Fibroblast of lung (primary cell): ENCODE results near the gene HGF. TPM values are rescaled to one million over a fixed set of nuclear protein-coding genes. Genes with fewer than 3 reads are reported as not detected.

ENCODE experiments used
- DNase-seq, 2 donors: peaks; one replicate each; pipeline versions ENCODE4 v3.0.0 to v3.0.0-alpha.2; 2010; ENCODE audit warnings: low read depth in 2 of 2
- H2AFZ ChIP-seq: 2 replicates; pipeline ENCODE4 v1.5.1; 2012; ENCODE audit warnings: low read length, control low read depth, inconsistent platforms
- H3K27ac ChIP-seq: 2 replicates; pipeline ENCODE4 v1.5.1; 2011; ENCODE audit warnings: low read length, control low read depth; ENCODE audit not compliant: insufficient read depth
- H3K27me3 ChIP-seq: 2 replicates; pipeline ENCODE4 v1.5.1; 2011; ENCODE audit warnings: mild to moderate bottlenecking, low read length; ENCODE audit not compliant: control insufficient read depth, insufficient read depth
- H3K36me3 ChIP-seq: 2 replicates; pipeline ENCODE4 v1.5.1; 2011; ENCODE audit warnings: low read length; ENCODE audit not compliant: control insufficient read depth, insufficient read depth
- H3K4me1 ChIP-seq: 2 replicates; pipeline ENCODE4 v1.5.1; 2011; ENCODE audit warnings: low read length; ENCODE audit not compliant: control insufficient read depth, insufficient read depth; ENCODE audit errors: extremely low read depth
- H3K4me2 ChIP-seq: 2 replicates; pipeline ENCODE4 v1.5.1; 2011; ENCODE audit warnings: low read length, control low read depth; ENCODE audit not compliant: insufficient read depth; ENCODE audit errors: extremely low read depth
- H3K4me3 ChIP-seq, 4 experiments: fragments of 200-600 bp in 1 of 4; sonication (generic) in 1 of 4; replicated peaks in 1 of 4; 2 replicates each; pipeline ENCODE4 v1.5.1; 2011 to 2016; ENCODE audit warnings: low read length in 4 of 4, low read depth in 3 of 4, mild to moderate bottlenecking in 3 of 4, control low read depth in 2 of 4, inconsistent platforms in 1 of 4, mixed read lengths in 1 of 4; ENCODE audit not compliant: insufficient read depth in 1 of 4; ENCODE audit errors: control extremely low read depth in 1 of 4
- H3K79me2 ChIP-seq: 2 replicates; pipeline ENCODE4 v1.5.1; 2012; ENCODE audit warnings: mild to moderate bottlenecking, low read length, inconsistent platforms; ENCODE audit not compliant: control insufficient read depth, insufficient read depth
- H3K9ac ChIP-seq: 2 replicates; pipeline ENCODE4 v1.5.1; 2011; ENCODE audit warnings: mild to moderate bottlenecking, low read length, control low read depth; ENCODE audit not compliant: insufficient read depth
- H3K9me3 ChIP-seq: 2 replicates; pipeline ENCODE4 v1.5.1; 2012; ENCODE audit warnings: low read depth, low read length; ENCODE audit not compliant: control insufficient read depth, insufficient read depth
- H4K20me1 ChIP-seq: 2 replicates; pipeline ENCODE4 v1.5.1; 2011; ENCODE audit warnings: low read length; ENCODE audit not compliant: control insufficient read depth, insufficient read depth; ENCODE audit errors: extremely low read depth
- CTCF ChIP-seq, 2 donors: IDR thresholded peaks in 1 of 2; conservative IDR thresholded peaks in 1 of 2; 1 replicate in 1 of 2; 2 replicates in 1 of 2; pipeline ENCODE4 v1.5.1; 2011 to 2012; ENCODE audit warnings: low read length in 2 of 2, control low read depth in 1 of 2, inconsistent platforms in 1 of 2, low read depth in 1 of 2, mild to moderate bottlenecking in 1 of 2
- EZH2 ChIP-seq: IDR thresholded peaks from 2 replicates; pipeline ENCODE4 v1.5.1; 2012; ENCODE audit warnings: low read length, control low read depth, mild to moderate bottlenecking; ENCODE audit errors: missing control alignments
- polyA plus RNA-seq, 2 donors: library from polyadenylated mRNA; depleted of rRNA in 1 of 2; stranded (reverse) in 1 of 2; unstranded in 1 of 2; fragments of >200 nt; gene quantifications; 2 replicates each; pipeline ENCODE4 v1.2.1, GENCODE V29; 2011 to 2012; ENCODE audit warnings: missing spikeins in 1 of 2
- total RNA-seq: library from RNA; depleted of rRNA; stranded (reverse); fragments of >200 nt; gene quantifications from 2 replicates; pipeline ENCODE4 v1.2.1, GENCODE V29; 2014

The HGF gene
- total and polyA plus RNA-seq, 2 donors (not counting 1 experiment from before 2014, with no cell fraction given): 212 to 243 TPM

GRCh38 chr7:81674431-81674830 lies 95.4 kb downstream of the HGF start:
- Histone ChIP-seq H3K9ac (no peak overlapping the region), H3K4me3 (no peak overlapping the region), H3K36me3 (no peaks in the 10 kb centered on the region), H2AFZ (no peak overlapping the region), H4K20me1 (no peaks in the 10 kb centered on the region), H3K27ac (no peak overlapping the region), H3K4me1 (peaks cover 5% of the 10 kb centered on the region), H3K4me2 (no peak overlapping the region), H3K9me3 (no peaks in the 10 kb centered on the region), H3K27me3 (no peaks in the 10 kb centered on the region), H3K79me2 (no peaks in the 10 kb centered on the region)
- no peak for TF ChIP-seq EZH2
- no peak for TF ChIP-seq CTCF (conservative IDR thresholded peaks at IDR 0.05 in 1 of 2, IDR thresholded peaks at IDR 0.05 in 1 of 2; ENCODE audit: low read depth in 1 of 2, low read length in 2 of 2)
- DNase-seq: no peak

- DNase-seq: no peak
- no peaks in the 10 kb centered on the region for H3K79me2 ChIP-seq
- H3K27me3 ChIP-seq: no peaks in the 10 kb centered on the region
- H3K4me2 ChIP-seq: no peak overlapping the region
- no peaks in the 10 kb centered on the region for H4K20me1 ChIP-seq
- TF ChIP-seq CTCF (conservative IDR thresholded peaks at IDR 0.05 in 1 of 2, IDR thresholded peaks at IDR 0.05 in 1 of 2; ENCODE audit: low read depth in 1 of 2, low read length in 2 of 2): no peak
- H3K4me1 ChIP-seq: peaks cover 5% of the 10 kb centered on the region
- H2AFZ ChIP-seq: no peak overlapping the region
- no peak overlapping the region for H3K4me3 ChIP-seq
- no peak overlapping the region for H3K27ac ChIP-seq
- no peaks in the 10 kb centered on the region for H3K9me3 ChIP-seq
- no peaks in the 10 kb centered on the region for H3K36me3 ChIP-seq
- H3K9ac ChIP-seq: no peak overlapping the region
These were observed 97.0 kb downstream of the HGF start for GRCh38 chr7:81672872-81673271.

- Histone ChIP-seq H2AFZ (peak overlapping the region; percentile 16), H3K79me2 (no peaks in the 10 kb centered on the region), H3K9me3 (no peaks in the 10 kb centered on the region), H3K27me3 (no peaks in the 10 kb centered on the region), H3K36me3 (no peaks in the 10 kb centered on the region), H3K4me2 (no peak overlapping the region), H3K4me1 (no peaks in the 10 kb centered on the region), H4K20me1 (no peaks in the 10 kb centered on the region), H3K4me3 (no peak overlapping the region), H3K9ac (no peak overlapping the region), H3K27ac (no peak overlapping the region)
- TF ChIP-seq EZH2 (no peak), CTCF (conservative IDR thresholded peaks at IDR 0.05 in 1 of 2, IDR thresholded peaks at IDR 0.05 in 1 of 2; ENCODE audit: low read depth in 1 of 2, low read length in 2 of 2) (no peak)
- no peak for DNase-seq
These were observed 100.3 kb downstream of the HGF start for GRCh38 chr7:81669476-81670105.
